LNCaP clone FGC (cell line): ENCODE data around the gene QDPR.

Source experiments
- DNase-seq: peaks from one replicate; pipeline ENCODE4 v3.0.0-alpha.2; 2011; ENCODE audit warnings: low read depth
- H3K4me3 ChIP-seq: 2 replicates; pipeline ENCODE4 v1.5.1; 2011; ENCODE audit warnings: mild to moderate bottlenecking, low read depth, low read length, control low read depth
- CTCF ChIP-seq: IDR thresholded peaks from 2 replicates; pipeline ENCODE4 v1.5.1; 2012; ENCODE audit warnings: mild to moderate bottlenecking; ENCODE audit not compliant: control insufficient read depth, insufficient read depth; ENCODE audit errors: extremely low read depth

QDPR gene

DNA sequence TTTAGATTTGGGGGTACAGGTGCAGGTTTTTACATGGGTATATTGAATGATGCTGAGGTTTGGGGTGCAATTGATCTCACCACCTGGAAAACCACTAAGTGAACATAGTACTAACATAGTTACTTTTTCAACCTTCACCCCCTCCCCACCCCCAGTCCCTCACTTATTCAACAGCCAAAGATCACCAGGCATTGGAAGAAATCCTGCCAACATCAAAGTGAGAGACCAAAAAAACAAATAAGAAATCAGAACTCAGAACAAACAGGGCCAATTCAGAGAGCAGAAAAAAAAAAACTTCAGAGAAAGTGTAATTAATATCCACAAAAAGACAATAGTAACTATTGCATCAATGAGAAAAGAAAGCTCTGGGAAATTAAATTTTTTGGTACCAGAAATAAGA lies 44.6 kb upstream of the QDPR start:
- no peak for TF ChIP-seq CTCF
- no peak for DNase-seq
- no peak overlapping the region for H3K4me3 ChIP-seq

GRCh38 chr4:17554568-17554967 lies 42.7 kb upstream of the QDPR start:
- no peak overlapping the region for H3K4me3 ChIP-seq
- DNase-seq, result no peak
- TF ChIP-seq CTCF, result no peak

DNA sequence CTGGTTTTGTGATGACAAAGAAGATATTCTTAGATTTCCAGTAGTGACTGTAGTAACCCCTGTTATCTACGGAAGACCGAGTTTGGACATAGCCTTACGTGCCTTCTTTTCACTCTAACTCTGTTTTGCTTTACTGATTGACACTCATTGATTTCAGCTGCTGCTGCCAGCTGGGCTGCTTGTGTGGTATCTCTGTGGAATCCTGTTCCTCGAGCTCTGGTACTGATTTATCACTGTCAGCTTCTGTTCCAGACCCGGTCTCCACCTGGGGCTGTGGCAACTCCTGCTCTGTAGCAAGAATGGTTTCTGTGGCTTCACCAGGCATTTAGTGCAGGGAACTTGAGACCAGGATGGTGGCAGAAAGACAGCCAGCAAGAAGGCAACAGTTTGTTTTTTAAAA lies 40.5 kb upstream of the QDPR start:
- DNase-seq, result no peak
- H3K4me3 ChIP-seq, result no peak overlapping the region
- TF ChIP-seq CTCF, result no peak

GRCh38 chr4:17550549-17550948 lies 38.7 kb upstream of the QDPR start:
- no peak for DNase-seq
- TF ChIP-seq CTCF, result no peak
- H3K4me3 ChIP-seq, result no peak overlapping the region

GRCh38 chr4:17546678-17547077 lies 34.8 kb upstream of the QDPR start:
- H3K4me3 ChIP-seq, result no peak overlapping the region
- no peak for TF ChIP-seq CTCF
- no peak for DNase-seq

- no peak overlapping the region for H3K4me3 ChIP-seq
- TF ChIP-seq CTCF, result no peak
These were observed 34.3 kb upstream of the QDPR start for GRCh38 chr4:17546222-17546621.

GRCh38 chr4:17545374-17546140 lies 33.7 kb upstream of the QDPR start:
- no peak overlapping the region for H3K4me3 ChIP-seq
- DNase-seq, result no peak
- TF ChIP-seq CTCF, result no peak

More at GRCh38 chr4:17546222-17546621, 34.3 kb upstream of the QDPR start:
- no peak for DNase-seq
